ENCODE measurements around the gene PLPPR3.

DNA sequence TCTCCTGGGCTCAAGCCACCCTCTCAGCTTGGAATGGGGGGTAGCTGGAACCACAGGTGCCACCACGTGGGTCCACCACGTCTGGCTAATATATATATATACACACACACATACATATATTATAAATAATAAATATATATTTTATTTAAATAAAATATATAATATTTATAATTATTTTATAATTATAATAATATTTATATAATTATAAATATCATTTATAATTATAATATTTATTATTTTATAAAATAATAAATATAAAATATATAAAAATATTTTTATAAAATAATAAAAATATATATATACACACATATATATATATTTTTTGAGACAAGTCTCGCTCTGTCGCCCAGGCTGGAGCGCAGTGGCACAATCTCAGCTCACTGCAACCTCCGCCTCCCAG, 32.8 kb upstream of the PLPPR3 start:
- no peak for TF ChIP-seq CSDC2 (CRISPR knock-in tag; IDR thresholded peaks at IDR 0.05)
- TF ChIP-seq SNAI2 (CRISPR knock-in tag; IDR thresholded peaks at IDR 0.05): no peak
- no peak for TF ChIP-seq RARB (CRISPR knock-in tag; IDR thresholded peaks at IDR 0.05)
- TF ChIP-seq ZC3H10 (CRISPR knock-in tag; IDR thresholded peaks at IDR 0.05): no peak
- TF ChIP-seq GLIS3 (CRISPR knock-in tag; IDR thresholded peaks at IDR 0.05): no peak
- TF ChIP-seq, protein P1, sequence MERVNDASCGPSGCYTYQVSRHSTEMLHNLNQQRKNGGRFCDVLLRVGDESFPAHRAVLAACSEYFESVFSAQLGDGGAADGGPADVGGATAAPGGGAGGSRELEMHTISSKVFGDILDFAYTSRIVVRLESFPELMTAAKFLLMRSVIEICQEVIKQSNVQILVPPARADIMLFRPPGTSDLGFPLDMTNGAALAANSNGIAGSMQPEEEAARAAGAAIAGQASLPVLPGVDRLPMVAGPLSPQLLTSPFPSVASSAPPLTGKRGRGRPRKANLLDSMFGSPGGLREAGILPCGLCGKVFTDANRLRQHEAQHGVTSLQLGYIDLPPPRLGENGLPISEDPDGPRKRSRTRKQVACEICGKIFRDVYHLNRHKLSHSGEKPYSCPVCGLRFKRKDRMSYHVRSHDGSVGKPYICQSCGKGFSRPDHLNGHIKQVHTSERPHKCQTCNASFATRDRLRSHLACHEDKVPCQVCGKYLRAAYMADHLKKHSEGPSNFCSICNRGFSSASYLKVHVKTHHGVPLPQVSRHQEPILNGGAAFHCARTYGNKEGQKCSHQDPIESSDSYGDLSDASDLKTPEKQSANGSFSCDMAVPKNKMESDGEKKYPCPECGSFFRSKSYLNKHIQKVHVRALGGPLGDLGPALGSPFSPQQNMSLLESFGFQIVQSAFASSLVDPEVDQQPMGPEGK (CRISPR knock-in tag; IDR thresholded peaks at IDR 0.05; ENCODE audit: borderline replicate concordance): no peak
- no peak for TF ChIP-seq ISL1 (CRISPR knock-in tag; IDR thresholded peaks at IDR 0.05)
- TF ChIP-seq TCF4 (CRISPR knock-in tag; IDR thresholded peaks at IDR 0.05; ENCODE audit: borderline replicate concordance): no peak
- no peak for TF ChIP-seq ZNF70 (CRISPR knock-in tag; IDR thresholded peaks at IDR 0.05)
- TF ChIP-seq, protein P2, sequence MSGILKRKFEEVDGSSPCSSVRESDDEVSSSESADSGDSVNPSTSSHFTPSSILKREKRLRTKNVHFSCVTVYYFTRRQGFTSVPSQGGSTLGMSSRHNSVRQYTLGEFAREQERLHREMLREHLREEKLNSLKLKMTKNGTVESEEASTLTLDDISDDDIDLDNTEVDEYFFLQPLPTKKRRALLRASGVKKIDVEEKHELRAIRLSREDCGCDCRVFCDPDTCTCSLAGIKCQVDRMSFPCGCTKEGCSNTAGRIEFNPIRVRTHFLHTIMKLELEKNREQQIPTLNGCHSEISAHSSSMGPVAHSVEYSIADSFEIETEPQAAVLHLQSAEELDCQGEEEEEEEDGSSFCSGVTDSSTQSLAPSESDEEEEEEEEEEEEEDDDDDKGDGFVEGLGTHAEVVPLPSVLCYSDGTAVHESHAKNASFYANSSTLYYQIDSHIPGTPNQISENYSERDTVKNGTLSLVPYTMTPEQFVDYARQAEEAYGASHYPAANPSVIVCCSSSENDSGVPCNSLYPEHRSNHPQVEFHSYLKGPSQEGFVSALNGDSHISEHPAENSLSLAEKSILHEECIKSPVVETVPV (CRISPR knock-in tag; IDR thresholded peaks at IDR 0.05): no peak
- TF ChIP-seq, protein P3, sequence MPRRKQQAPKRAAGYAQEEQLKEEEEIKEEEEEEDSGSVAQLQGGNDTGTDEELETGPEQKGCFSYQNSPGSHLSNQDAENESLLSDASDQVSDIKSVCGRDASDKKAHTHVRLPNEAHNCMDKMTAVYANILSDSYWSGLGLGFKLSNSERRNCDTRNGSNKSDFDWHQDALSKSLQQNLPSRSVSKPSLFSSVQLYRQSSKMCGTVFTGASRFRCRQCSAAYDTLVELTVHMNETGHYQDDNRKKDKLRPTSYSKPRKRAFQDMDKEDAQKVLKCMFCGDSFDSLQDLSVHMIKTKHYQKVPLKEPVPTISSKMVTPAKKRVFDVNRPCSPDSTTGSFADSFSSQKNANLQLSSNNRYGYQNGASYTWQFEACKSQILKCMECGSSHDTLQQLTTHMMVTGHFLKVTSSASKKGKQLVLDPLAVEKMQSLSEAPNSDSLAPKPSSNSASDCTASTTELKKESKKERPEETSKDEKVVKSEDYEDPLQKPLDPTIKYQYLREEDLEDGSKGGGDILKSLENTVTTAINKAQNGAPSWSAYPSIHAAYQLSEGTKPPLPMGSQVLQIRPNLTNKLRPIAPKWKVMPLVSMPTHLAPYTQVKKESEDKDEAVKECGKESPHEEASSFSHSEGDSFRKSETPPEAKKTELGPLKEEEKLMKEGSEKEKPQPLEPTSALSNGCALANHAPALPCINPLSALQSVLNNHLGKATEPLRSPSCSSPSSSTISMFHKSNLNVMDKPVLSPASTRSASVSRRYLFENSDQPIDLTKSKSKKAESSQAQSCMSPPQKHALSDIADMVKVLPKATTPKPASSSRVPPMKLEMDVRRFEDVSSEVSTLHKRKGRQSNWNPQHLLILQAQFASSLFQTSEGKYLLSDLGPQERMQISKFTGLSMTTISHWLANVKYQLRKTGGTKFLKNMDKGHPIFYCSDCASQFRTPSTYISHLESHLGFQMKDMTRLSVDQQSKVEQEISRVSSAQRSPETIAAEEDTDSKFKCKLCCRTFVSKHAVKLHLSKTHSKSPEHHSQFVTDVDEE (CRISPR knock-in tag; IDR thresholded peaks at IDR 0.05): no peak
- TF ChIP-seq ARNTL (CRISPR knock-in tag; IDR thresholded peaks at IDR 0.05; ENCODE audit: borderline replicate concordance, low read depth): no peak
- TF ChIP-seq ZFP30 (CRISPR knock-in tag; IDR thresholded peaks at IDR 0.05): no peak
- TF ChIP-seq ZFP3 (CRISPR knock-in tag; IDR thresholded peaks at IDR 0.05): no peak

All from SK-N-SH treated with all-trans-retinoic acid at 6 μM for 48 hours (cell line).